ENCODE measurements around the gene CHST11. TPM values are rescaled to one million over a fixed set of nuclear protein-coding genes. Genes with fewer than 3 reads are reported as not detected.

The CHST11 gene
- total RNA-seq, 1 donor from 2014 or later: 40.1 TPM

DNA sequence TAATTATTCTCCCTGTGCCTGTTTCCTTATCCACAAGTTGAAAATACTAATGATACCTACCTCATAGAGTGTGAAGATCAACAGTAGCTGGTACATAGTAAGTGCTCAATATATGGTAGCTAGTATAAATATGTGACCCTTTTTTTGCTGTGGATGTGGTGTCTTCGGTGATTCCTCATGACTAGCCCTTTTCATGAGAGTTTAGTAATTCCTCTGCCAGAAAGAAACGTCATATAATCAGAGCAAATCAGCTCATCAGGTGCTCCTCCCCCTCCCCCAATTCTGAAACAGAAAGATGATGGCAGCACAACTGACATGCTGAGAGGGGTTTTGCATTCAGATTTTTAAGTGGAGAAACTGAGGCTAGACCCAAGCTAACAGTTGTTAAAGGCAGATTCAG, 290.6 kb downstream of the CHST11 start:
- POLR2A ChIA-PET: interaction anchor here (0.8 kb wide), 1 partner anchor 35 kb away, joined by 3 read pairs; no protein-coding TSS in a partner anchor
- no peak for ATAC-seq (ENCODE audit: low read depth)
- Mint-ChIP-seq H3K27me3 (no peaks in the 10 kb centered on the region), H3K27ac (no peak overlapping the region), H3K36me3 (ENCODE audit: low read depth) (peaks cover 3% of the 10 kb centered on the region), H3K4me3 (no peak overlapping the region), H3K9me3 (peaks cover 2% of the 10 kb centered on the region), H3K4me1 (peaks cover 81% of the 10 kb centered on the region)
- DNase-seq: no peak
- CTCF ChIA-PET: no interaction called here
- TF ChIP-seq, protein P1, sequence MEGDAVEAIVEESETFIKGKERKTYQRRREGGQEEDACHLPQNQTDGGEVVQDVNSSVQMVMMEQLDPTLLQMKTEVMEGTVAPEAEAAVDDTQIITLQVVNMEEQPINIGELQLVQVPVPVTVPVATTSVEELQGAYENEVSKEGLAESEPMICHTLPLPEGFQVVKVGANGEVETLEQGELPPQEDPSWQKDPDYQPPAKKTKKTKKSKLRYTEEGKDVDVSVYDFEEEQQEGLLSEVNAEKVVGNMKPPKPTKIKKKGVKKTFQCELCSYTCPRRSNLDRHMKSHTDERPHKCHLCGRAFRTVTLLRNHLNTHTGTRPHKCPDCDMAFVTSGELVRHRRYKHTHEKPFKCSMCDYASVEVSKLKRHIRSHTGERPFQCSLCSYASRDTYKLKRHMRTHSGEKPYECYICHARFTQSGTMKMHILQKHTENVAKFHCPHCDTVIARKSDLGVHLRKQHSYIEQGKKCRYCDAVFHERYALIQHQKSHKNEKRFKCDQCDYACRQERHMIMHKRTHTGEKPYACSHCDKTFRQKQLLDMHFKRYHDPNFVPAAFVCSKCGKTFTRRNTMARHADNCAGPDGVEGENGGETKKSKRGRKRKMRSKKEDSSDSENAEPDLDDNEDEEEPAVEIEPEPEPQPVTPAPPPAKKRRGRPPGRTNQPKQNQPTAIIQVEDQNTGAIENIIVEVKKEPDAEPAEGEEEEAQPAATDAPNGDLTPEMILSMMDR (IDR thresholded peaks at IDR 0.05): no peak
- intact Hi-C loops (cut with micrococcal nuclease): no loop called here

DNA sequence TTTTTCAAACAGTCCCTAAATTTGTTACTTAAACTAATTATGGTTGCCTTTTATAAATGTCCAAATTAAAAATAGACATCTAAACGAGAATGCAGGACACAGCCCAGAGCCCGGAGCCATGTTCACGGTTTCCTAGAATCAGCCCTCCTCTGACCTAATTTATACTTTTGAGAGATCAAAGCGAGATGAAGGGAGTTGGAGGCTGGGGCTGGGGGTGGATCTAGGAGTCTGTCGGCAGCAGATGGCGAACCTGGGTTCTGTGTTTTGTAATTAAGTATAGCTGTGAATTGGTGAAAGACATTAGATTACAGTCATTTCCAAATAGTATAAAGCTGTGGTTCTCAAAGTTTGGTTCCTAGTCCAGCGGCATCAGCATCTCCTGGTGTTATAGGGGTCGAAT, 291.2 kb downstream of the CHST11 start:
- intact Hi-C loops (cut with micrococcal nuclease): no loop called here
- ATAC-seq (ENCODE audit: low read depth): no peak
- ChIA-PET POLR2A (interaction anchor here (0.9 kb wide), 1 partner anchor 52 kb away, joined by 4 read pairs; no protein-coding TSS in a partner anchor), CTCF (no interaction called here)
- H3K4me3 Mint-ChIP-seq: no peak overlapping the region
- no peak for DNase-seq
- H3K27me3 Mint-ChIP-seq: no peaks in the 10 kb centered on the region
- TF ChIP-seq, protein P1 (IDR thresholded peaks at IDR 0.05): no peak
- H3K27ac Mint-ChIP-seq: no peak overlapping the region
- H3K4me1 Mint-ChIP-seq: peaks cover 79% of the 10 kb centered on the region
- H3K9me3 Mint-ChIP-seq: peaks cover 2% of the 10 kb centered on the region
- H3K36me3 Mint-ChIP-seq (ENCODE audit: low read depth): peaks cover 3% of the 10 kb centered on the region

DNA sequence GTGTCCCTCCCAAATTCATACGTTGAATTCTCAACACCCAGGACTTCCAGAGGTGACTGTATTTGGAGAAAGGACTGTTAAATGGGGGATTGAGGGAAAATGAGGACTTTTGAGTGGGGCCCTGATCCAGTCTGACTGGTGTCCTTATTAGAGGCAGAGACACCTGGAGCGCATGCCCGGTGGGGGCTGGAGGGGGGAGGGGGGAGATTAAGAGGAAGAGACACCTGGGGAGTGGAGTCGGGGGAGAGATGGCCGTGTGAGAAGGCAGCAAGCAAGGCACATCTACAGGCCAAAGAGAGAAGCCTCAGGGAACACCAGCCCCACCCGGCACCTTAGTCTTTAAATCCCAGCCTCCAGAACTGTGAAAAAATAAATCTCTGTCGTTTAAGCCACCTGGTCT, 291.6 kb downstream of the CHST11 start:
- H3K27ac Mint-ChIP-seq: no peak overlapping the region
- no peak overlapping the region for H3K4me3 Mint-ChIP-seq
- TF ChIP-seq, protein P1 (IDR thresholded peaks at IDR 0.05): no peak

DNA sequence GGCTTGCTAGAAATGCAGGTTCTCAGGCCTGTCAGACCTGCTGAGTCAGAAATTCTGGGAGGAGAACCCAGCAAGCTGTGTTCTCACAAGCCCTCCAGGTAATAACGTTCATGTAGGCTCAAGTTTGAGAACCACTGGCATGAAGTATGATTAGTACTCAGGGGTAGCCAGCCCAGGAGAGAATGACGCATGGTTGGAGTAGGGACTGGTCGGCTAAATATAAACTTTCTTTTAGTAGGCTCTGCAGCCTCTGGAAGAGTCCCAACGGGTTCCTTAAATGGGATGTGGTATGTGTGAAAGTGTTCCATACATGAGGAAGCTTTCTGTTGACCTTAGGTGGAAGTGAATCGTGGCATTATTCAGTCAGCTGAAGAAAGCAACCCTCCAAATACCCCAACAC, 292.0 kb downstream of the CHST11 start:
- ATAC-seq (ENCODE audit: low read depth) (no peak), DNase-seq (no peak)
- H3K4me1 Mint-ChIP-seq: peaks cover 77% of the 10 kb centered on the region
- peaks cover 3% of the 10 kb centered on the region for H3K36me3 Mint-ChIP-seq (ENCODE audit: low read depth)
- H3K4me3 Mint-ChIP-seq: no peak overlapping the region
- intact Hi-C loops (cut with micrococcal nuclease): no loop called here
- peaks cover 2% of the 10 kb centered on the region for H3K9me3 Mint-ChIP-seq
- H3K27me3 Mint-ChIP-seq: no peaks in the 10 kb centered on the region
- CTCF ChIA-PET: no interaction called here
- POLR2A ChIA-PET: interaction anchor here (0.9 to 1.8 kb wide), 3 partner anchors 8 to 53 kb away, joined by 4 to 8 read pairs (median 6); no protein-coding TSS in a partner anchor
- TF ChIP-seq, protein P1 (IDR thresholded peaks at IDR 0.05): no peak
- H3K27ac Mint-ChIP-seq: no peak overlapping the region

More for the DNA sequence above, 291.6 kb downstream of the CHST11 start:
- ATAC-seq (ENCODE audit: low read depth) (no peak), DNase-seq (no peak)
- peaks cover 79% of the 10 kb centered on the region for H3K4me1 Mint-ChIP-seq
- H3K9me3 Mint-ChIP-seq: peaks cover 2% of the 10 kb centered on the region
- H3K36me3 Mint-ChIP-seq (ENCODE audit: low read depth): peaks cover 3% of the 10 kb centered on the region
- CTCF ChIA-PET: no interaction called here
- intact Hi-C loops (cut with micrococcal nuclease): no loop called here
- H3K27me3 Mint-ChIP-seq: no peaks in the 10 kb centered on the region
- POLR2A ChIA-PET: interaction anchor here (0.9 kb wide), 1 partner anchor 53 kb away, joined by 4 read pairs; no protein-coding TSS in a partner anchor

DNA sequence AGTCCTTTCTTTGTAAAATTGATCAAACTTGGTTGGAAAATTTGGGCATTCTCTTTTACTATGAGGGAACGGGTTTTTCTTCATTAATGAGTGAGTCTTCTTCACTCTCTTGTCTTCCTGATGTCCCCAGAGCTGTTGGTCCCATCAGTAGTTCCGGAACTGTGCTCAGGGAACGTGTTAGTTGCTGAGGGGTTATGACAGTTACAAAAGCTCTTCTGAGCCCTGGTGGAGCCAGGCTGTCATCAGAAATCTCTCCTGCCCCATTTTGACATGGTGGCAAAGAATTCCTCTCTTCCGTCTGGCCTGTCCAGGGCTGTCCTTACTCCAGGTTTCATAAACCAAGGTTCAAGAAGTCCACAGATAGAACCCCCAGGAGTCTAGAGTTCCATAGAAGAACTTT, 292.8 kb downstream of the CHST11 start:
- POLR2A ChIA-PET: interaction anchor here (0.6 to 1.8 kb wide), 5 partner anchors 9 to 271 kb away, joined by 4 to 8 read pairs (median 6); no protein-coding TSS in a partner anchor
- Mint-ChIP-seq H3K36me3 (ENCODE audit: low read depth) (no peaks in the 10 kb centered on the region), H3K27me3 (no peaks in the 10 kb centered on the region), H3K27ac (no peak overlapping the region), H3K9me3 (peaks cover under 1% of the 10 kb centered on the region), H3K4me3 (no peak overlapping the region), H3K4me1 (peaks cover 69% of the 10 kb centered on the region)
- intact Hi-C loops (cut with micrococcal nuclease): no loop called here
- CTCF ChIA-PET: interaction anchor here (0.6 kb wide), 1 partner anchor 54 kb away, joined by 3 read pairs; no protein-coding TSS in a partner anchor
- DNase-seq: no peak
- TF ChIP-seq, protein P1 (IDR thresholded peaks at IDR 0.05): no peak
- no peak for ATAC-seq (ENCODE audit: low read depth)
